Central memory CD4-positive, alpha-beta T cell (primary cell): ENCODE measurements around the gene AMACR.

ENCODE experiments used
- DNase-seq: peaks from one replicate; pipeline ENCODE4 v3.0.0; 2022

The AMACR gene

DNA sequence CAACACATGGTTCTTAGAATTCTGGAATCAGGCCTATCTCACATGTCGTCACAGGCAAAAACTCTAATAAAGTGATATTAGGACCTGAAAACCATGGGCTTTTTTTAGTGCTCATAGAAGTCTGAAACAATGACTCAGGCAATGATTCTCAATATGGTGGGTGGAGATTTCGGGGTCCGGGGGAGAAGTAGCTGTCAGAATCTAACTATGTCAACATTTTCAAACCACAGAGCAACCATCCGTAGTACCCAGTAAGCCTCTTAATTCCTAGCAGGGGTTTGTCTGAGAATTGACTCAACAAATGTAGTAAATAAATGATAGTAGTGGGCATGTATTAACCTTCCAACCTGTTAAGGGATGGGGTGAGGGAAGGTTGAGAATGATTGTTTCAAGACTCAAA, 2.6 kb downstream of the AMACR start:
- no peak for DNase-seq

GRCh38 chr5:34003941-34004340, 3.9 kb downstream of the AMACR start:
- no peak for DNase-seq

DNA sequence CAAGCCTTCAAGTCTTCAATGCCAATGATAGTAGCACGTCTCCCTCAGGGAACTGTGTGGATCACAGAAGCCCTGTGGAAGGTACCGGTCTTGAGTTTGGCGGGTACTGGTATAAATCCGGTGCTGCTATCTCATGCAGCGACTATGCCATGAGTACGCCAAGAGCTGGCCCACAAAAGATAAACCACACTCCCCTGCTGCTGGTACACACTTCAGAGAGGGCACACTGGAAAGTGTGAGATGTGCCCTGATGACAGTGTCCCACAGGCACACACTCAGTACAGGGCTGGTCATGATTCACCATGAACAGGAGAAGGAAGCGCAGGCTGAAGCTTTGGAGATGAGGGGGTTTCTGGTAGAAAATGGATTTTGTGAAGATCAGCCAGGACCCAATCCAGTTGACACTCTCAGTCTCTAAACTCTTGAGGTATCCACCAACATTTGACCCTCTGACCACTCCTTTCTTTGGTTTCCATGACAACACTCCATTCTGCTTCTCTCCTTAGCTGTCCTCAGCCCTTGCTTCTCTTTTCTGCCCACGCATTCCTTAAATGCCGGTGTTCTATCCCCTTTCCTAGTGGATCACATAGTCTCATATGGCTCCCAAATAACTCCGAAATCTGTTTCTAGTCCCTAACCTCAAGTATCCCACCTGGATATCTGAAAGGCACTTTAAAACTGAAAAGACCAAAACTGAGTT, 5.1 kb downstream of the AMACR start:
- DNase-seq, result no peak

- no peak for DNase-seq
Observed at GRCh38 chr5:34001241-34001841, 6.5 kb downstream of the AMACR start.

DNA sequence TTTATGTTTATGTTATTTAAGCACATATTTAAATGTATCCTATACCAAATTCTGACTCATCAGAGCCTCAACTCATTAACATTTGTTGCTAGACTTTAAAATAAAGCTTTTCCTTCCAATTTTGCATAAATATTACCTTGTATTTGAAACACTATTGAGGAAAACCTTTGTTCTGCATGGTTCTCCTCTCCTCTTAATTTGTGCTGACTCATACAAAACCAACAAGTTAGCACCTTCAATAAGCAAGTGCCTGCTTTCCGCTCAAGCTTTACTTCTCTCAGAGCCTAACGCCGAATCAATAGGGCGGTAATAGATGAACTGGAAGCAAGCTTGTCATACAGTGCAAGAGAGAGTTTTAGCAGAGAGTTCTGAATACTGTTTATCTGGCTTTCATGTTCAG, 7.9 kb downstream of the AMACR start:
- no peak for DNase-seq

DNA sequence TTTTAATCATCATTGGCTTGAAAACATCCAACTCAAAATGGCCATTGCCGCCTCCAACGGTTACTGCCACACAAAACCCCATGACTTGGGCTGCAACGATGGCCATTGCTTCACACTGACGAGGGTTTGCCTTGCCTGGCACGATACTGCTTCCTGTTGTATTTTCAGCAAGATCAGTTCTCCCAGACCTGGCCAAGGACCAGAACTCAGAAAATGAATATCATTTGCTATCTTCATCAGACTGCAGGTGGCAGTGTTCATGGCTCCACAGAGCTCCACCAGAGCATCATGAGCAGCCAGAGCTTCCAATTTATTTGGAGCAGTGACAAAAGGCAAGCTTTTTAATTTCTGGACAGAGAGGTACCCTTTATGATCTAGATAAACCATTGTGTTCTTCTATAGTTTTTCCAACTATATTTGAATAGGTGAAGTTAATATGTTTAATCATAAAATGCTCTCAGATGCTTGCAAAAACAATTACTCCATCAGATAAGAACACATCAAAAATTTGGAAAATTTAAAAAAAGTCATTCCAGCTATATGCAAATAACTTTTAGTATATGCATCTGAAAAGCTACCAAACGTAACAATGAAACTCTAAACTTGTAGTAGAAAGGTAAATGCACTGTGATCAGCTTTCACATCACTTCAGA, 10.4 kb downstream of the AMACR start:
- DNase-seq, result no peak

- DNase-seq, result no peak
Observed at GRCh38 chr5:33995865-33996264, 12.0 kb downstream of the AMACR start.

- DNase-seq, result no peak
Observed at GRCh38 chr5:33994845-33995244, 13.0 kb downstream of the AMACR start.

DNA sequence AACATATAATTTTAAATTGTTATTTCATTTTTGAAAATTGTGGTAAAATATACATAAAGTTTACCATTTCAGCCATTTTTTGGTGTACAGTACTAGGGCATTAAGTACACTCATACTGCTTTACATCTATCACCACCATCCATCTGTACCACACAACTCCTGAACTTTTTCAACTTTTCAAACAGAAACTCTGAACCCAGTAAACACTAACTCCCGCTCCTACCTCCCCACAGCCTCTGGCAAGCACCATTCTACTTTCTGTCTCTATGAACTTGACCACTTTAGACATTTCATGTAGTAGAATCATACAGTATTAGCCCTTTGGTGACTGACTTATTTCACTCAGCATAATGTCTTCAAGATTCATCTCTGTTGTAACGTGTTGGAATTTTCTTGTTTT, 15.0 kb downstream of the AMACR start:
- no peak for DNase-seq

- no peak for DNase-seq
Observed at GRCh38 chr5:33985447-33985846, 22.4 kb downstream of the AMACR start.

DNA sequence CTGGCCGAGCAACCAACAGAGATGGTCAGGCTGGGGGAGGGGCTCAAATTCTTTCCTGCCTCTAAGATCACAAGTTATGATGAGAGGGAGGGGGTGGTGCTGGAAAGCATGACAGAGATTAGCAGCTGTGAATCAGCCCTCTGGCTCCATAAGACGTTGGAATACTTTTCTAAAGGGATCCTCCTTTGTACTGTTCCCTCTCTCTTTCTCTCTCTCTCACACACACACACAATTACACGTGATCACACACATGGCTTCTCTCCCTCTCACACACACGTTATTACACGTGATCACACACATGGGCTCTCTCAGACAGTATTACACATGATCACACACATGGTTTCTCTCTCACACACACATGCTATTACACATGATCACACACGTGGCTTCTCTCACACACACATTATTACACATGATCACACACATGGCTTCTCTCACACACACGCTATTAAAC, 23.2 kb downstream of the AMACR start, which contains the start of gene SLC45A2:
TSS of gene SLC45A2 (minus strand) at position 23 of the 454 bp plus-strand sequence. CDS start 110 bp downstream, outside the sequence.
- DNase-seq, result no peak

- no peak for DNase-seq
Observed at GRCh38 chr5:33984178-33984577, 23.7 kb downstream of the AMACR start.

DNA sequence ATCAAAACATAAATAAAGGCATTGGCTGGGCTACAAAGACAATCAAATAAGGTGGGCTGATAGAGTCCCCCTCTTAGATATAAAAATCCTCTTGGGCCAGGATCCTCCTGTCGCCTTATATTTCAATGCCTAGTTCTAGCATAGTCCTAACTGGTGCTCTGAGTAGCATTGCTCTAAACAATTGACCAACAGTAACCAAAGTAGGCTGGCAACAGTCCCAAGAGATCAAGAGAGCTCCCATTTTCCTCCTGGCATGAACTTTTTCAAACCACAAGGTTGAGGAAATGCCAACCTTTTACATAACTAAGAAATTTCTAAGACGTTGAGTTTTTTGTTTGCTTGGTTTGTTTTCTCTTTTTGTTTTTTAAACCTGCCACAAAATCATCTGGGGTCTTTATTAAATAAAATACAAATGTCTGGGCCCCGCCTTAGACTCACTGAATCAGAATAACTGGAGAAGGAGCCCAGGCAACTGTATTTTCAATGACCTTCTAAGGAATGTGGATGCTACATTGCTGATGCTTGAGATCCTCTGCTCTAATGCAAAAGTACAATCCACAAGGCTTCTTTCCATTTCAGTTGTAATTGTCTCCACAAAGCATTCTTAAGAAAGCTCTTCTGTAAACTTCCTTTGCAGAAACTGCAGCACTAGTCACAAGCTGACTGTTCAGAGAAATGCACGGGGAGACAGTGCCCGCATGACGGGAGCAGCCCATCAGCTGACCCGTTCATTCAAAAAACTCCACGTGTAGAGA, 26.3 kb downstream of the AMACR start:
- DNase-seq, result no peak

DNA sequence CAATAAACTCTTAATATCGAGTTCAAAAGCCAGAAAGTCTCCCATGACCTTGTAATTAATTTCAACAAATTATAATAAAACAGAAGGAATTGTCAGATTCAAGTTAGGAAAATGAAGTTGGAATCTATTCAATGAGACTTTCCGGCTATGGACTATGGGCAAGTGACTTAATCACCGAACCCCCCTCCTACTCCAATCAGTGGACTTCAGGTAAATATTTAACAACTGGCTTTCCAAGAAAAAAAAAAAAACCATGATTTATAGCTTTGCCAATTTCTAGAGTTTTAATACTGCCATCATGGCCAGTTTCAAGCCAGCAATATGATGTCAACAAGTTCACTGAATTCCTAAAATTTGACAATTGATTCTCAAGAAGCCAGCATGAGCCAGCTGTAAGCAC, 27.8 kb downstream of the AMACR start:
- no peak for DNase-seq

- DNase-seq, result no peak
Observed at GRCh38 chr5:33978306-33978705, 29.5 kb downstream of the AMACR start.

DNA sequence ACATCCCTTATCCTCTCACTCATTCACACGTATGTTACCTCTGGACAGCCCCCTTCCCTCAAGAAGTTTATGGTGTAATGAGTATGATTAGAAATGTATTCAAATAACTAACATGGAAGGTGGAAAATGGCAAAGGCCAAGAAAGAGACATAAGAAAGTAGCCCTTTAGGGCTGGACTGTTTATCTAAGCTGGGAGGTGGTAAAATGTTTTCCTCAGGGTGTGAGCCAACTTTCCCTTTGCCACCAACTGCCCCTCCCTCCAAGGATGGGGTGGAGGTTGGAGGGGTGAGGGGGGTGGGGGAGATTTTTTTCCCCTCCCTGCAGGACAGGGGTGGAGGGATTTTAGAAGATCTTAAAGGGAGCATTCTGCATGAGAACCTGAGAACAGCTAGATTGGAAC, 31.5 kb downstream of the AMACR start:
- DNase-seq, result no peak

- DNase-seq, result no peak
Observed at GRCh38 chr5:33975852-33976251, 32.0 kb downstream of the AMACR start.

DNA sequence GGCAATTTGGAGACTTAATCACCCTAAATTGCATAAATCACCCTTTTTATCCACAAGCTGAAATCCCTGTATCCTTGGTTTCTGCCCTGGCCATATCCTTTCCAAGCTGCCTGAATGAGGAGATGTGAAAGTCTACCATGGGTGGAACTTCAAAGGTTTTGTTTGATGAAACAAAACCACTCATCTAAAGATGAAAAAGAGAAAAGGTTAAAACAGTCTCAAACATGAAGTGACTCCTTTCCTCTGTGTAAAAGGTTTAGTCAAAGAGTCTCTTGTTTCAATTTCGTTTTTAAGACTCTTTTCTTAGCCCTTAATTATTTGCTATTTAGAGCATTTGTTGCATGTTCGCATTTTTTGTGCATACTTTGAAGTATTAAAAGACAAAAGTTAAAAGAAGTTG, 34.6 kb downstream of the AMACR start:
- no peak for DNase-seq

DNA sequence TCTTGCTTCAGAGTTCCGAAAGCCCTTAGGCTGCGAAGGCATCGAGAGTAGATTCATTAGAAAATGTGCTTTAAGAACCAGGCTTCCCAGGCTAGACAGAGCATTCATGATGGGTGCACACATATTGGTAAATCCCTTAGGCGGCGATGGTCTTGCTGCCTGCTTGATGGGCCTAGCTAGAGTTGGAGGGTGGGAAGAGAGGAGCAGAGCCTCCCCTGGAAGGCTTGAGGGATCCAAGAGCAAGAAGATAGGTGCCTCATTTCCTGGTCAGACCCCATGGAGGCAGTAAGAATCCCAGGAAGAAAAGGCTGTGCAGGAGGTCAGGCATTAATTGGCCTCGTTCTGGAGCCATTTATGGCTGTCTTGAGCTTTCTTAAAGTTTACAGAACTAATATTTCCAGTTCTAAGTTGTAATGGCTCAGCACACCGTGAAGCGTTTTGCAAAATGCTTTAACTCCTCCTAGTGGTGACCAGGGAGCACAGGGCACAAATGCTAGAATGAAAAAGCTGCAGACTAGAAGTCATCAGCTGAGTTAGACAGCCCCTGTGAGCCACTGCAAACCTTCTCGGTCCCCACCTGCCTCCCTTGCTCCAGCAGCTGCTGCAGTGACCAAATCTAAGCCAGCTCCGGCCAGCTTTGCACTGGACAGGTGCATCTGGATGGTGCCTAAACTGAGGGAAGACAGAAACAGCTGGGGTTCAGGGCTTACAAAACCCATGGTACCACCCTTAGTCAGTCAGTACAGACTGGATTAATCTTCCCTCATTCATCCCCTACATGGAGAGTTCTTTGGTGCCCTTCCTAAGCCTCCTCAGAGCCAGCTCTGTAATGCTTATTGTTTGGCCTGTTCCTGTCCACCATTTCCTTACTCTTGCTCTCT, 38.0 kb downstream of the AMACR start:
- DNase-seq, result no peak

DNA sequence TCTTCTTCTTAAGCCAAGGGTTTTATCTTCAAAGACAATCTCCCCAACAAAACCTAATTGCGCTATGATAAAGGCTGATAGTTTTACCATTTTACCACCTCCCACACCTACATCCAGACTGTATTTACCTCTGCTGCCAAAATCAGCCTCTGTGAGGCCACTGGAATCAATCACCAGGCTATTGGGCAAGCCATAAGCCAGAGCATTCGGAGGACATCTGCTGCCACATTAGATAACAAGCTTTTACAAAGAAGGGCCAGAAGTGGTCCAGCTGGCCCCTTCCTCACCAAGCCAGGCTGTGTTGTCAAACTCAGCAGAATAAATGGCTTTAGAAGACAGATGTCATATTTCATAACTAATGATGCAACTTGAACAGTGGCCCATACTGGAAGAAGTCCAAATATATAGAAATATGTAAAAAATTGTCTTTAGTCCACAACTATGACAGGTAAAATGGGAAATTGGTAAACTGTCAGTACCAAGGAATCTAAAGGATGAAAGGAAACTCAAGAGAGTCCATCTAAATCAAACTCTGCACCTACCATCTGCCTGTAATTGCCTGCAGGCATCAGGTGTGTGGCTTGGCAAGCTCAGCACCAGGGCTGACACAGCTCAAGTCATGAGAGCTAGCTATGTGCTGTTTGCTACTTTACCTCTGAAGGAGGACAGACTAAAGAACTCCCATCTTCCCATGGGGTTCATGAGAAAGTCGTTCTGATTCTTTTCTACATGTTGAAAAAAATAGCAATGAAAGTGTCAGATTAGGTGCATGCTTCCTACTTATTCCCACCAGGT, 39.4 kb downstream of the AMACR start:
- DNase-seq, result no peak

GRCh38 chr5:33966805-33967204, 41.0 kb downstream of the AMACR start:
- no peak for DNase-seq
